Transverse colon (tissue), 3 donors: ENCODE data around the gene RELB.
A peak's percentile ranks its signal among the peaks of the same experiment; 100 is the strongest.

Experiments used
- EP300 ChIP-seq: sonication (generic); formaldehyde crosslinking; IDR thresholded peaks from one replicate; pipeline ENCODE4 v1.6.1; 2017; ENCODE audit warnings: antibody characterized with exemption, low read depth
- TF ChIP-seq, protein P1 (sequence below), 5 experiments: fragments of 200-600 bp in 3 of 5; fragments of 450-650 bp in 2 of 5; sonication (generic) in 3 of 5; IDR thresholded peaks; 1 replicate in 2 of 5; 2 replicates in 3 of 5; pipeline ENCODE4 v1.5.1; 2016 to 2017; ENCODE audit warnings: antibody characterized with exemption in 5 of 5, inconsistent platforms in 3 of 5, mild to moderate bottlenecking in 2 of 5, moderate library complexity in 1 of 5

GRCh38 chr19:45001087-45001739 lies at the start of gene RELB:
- TF ChIP-seq EP300: peak; percentile 25
- TF ChIP-seq, protein P1, sequence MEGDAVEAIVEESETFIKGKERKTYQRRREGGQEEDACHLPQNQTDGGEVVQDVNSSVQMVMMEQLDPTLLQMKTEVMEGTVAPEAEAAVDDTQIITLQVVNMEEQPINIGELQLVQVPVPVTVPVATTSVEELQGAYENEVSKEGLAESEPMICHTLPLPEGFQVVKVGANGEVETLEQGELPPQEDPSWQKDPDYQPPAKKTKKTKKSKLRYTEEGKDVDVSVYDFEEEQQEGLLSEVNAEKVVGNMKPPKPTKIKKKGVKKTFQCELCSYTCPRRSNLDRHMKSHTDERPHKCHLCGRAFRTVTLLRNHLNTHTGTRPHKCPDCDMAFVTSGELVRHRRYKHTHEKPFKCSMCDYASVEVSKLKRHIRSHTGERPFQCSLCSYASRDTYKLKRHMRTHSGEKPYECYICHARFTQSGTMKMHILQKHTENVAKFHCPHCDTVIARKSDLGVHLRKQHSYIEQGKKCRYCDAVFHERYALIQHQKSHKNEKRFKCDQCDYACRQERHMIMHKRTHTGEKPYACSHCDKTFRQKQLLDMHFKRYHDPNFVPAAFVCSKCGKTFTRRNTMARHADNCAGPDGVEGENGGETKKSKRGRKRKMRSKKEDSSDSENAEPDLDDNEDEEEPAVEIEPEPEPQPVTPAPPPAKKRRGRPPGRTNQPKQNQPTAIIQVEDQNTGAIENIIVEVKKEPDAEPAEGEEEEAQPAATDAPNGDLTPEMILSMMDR (IDR thresholded peaks at IDR 0.05): no peak
